Activated T-cell treated with anti-CD3 and anti-CD28 coated beads, Interleukin-2, amount 50 U/mL, for 72 hours (primary cell): Measurements from ENCODE around the gene MAP3K5. TPM values are rescaled to one million over a fixed set of nuclear protein-coding genes. Genes with fewer than 3 reads are reported as not detected.

Source experiments
- total RNA-seq, 2 donors: library from RNA; stranded (reverse); gene quantifications; one replicate each; pipeline ENCODE4 v1.2.3, GENCODE V29; 2022

The MAP3K5 gene
- total RNA-seq, 2 donors from 2014 or later = 12.8 to 18.5 TPM

Other genes with a start within 250 kb of the MAP3K5 start
- 1 to 10 TPM; 1.3 to 1.4 TPM for gene MAP7, start 242.1 kb downstream of the MAP3K5 start, total RNA-seq
- 1 to 10 TPM; 3.8 to 4.9 TPM for gene PEX7, start 30.1 kb upstream of the MAP3K5 start, total RNA-seq
- gene SLC35D3, start 129.8 kb upstream of the MAP3K5 start, total RNA-seq = not detected